Measurements from ENCODE around the gene GAREM1.

GAREM1 gene

GRCh38 chr18:32422201-32422600, 48.5 kb downstream of the GAREM1 start:
- TF ChIP-seq CTCF (IDR thresholded peaks at IDR 0.05; ENCODE audit: borderline replicate concordance, control extremely low read depth, extremely low read depth, insufficient read depth, missing control alignments): no peak
- DNase-seq (ENCODE audit: low spot score): no peak

GRCh38 chr18:32420084-32420750, 50.5 kb downstream of the GAREM1 start:
- no peak for TF ChIP-seq CTCF (IDR thresholded peaks at IDR 0.05; ENCODE audit: borderline replicate concordance, control extremely low read depth, extremely low read depth, insufficient read depth, missing control alignments)
- no peak for DNase-seq (ENCODE audit: low spot score)
- in situ Hi-C loops (cut with MboI; ENCODE audit: low sequenced_read_pairs, unreplicated experiment): no loop called here

More at GRCh38 chr18:32422201-32422600, 48.5 kb downstream of the GAREM1 start:
- in situ Hi-C loops (cut with MboI; ENCODE audit: low sequenced_read_pairs, unreplicated experiment): no loop called here

- no peak for TF ChIP-seq CTCF (IDR thresholded peaks at IDR 0.05; ENCODE audit: borderline replicate concordance, control extremely low read depth, extremely low read depth, insufficient read depth, missing control alignments)
- in situ Hi-C loops (cut with MboI; ENCODE audit: low sequenced_read_pairs, unreplicated experiment): no loop called here
- no peak for DNase-seq (ENCODE audit: low spot score)
Observed at GRCh38 chr18:32418148-32418547, 52.5 kb downstream of the GAREM1 start.

GRCh38 chr18:32405588-32405987, 65.1 kb downstream of the GAREM1 start:
- no peak for TF ChIP-seq CTCF (IDR thresholded peaks at IDR 0.05; ENCODE audit: borderline replicate concordance, control extremely low read depth, extremely low read depth, insufficient read depth, missing control alignments)
- DNase-seq (ENCODE audit: low spot score): no peak
- in situ Hi-C loops (cut with MboI; ENCODE audit: low sequenced_read_pairs, unreplicated experiment): no loop called here

GRCh38 chr18:32401621-32402020, 69.1 kb downstream of the GAREM1 start:
- in situ Hi-C loops (cut with MboI; ENCODE audit: low sequenced_read_pairs, unreplicated experiment): no loop called here
- TF ChIP-seq CTCF (IDR thresholded peaks at IDR 0.05; ENCODE audit: borderline replicate concordance, control extremely low read depth, extremely low read depth, insufficient read depth, missing control alignments): no peak
- no peak for DNase-seq (ENCODE audit: low spot score)

- no peak for TF ChIP-seq CTCF (IDR thresholded peaks at IDR 0.05; ENCODE audit: borderline replicate concordance, control extremely low read depth, extremely low read depth, insufficient read depth, missing control alignments)
- no peak for DNase-seq (ENCODE audit: low spot score)
- in situ Hi-C loops (cut with MboI; ENCODE audit: low sequenced_read_pairs, unreplicated experiment): no loop called here
Observed at GRCh38 chr18:32393407-32393806, 77.3 kb downstream of the GAREM1 start.
